Measurements from ENCODE around the gene DHX32. TPM values are rescaled to one million over a fixed set of nuclear protein-coding genes. Genes with fewer than 3 reads are reported as not detected.
"Not testable (repeated sequence)": the region's sequence is repeated elsewhere in the genome, so short reads cannot be mapped to it uniquely, and the experiment has no call there.

DHX32 gene
- 10 to 100 TPM in 1 of 2 experiments, 1 to 10 TPM in 1; 9.6 to 11.1 TPM for total RNA-seq

GRCh38 chr10:125881192-125881591 is at the start of gene DHX32:
TSS of gene DHX32 (minus strand) at chr10:125881292. CDS start at chr10:125880824, 468 bp downstream.
- Mint-ChIP-seq H3K36me3 (ENCODE audit: low read depth) (no peaks in the 10 kb centered on the region), H3K9me3 (no peaks in the 10 kb centered on the region), H3K27ac (no peak within 1 kb of the TSS), H3K27me3 (no peaks in the 10 kb centered on the region), H3K4me3 (no peak within 1 kb of the TSS), H3K4me1 (no peaks in the 10 kb centered on the region)
- no peak for DNase-seq
- POLR2A ChIA-PET = no interaction called here
- CTCF ChIA-PET = no interaction called here

- CTCF ChIA-PET = no interaction called here
- H3K36me3 Mint-ChIP-seq (ENCODE audit: low read depth) = no peaks in the 10 kb centered on the region
- H3K4me3 Mint-ChIP-seq = no peak overlapping the region
- POLR2A ChIA-PET = no interaction called here
- peaks cover 2% of the 10 kb centered on the region for H3K9me3 Mint-ChIP-seq
- no peaks in the 10 kb centered on the region for H3K4me1 Mint-ChIP-seq
- H3K27ac Mint-ChIP-seq = no peak overlapping the region
- peaks cover 15% of the 10 kb centered on the region for H3K27me3 Mint-ChIP-seq
- no peak for DNase-seq
Observed at GRCh38 chr10:125929618-125930017, 48.5 kb upstream of the DHX32 start.

GRCh38 chr10:125928928-125929585 is 48.0 kb upstream of the DHX32 start:
- ChIA-PET CTCF (no interaction called here), POLR2A (no interaction called here)
- Mint-ChIP-seq H3K4me3 (no peak overlapping the region), H3K4me1 (no peaks in the 10 kb centered on the region), H3K27ac (no peak overlapping the region), H3K27me3 (peaks cover 15% of the 10 kb centered on the region), H3K36me3 (ENCODE audit: low read depth) (no peaks in the 10 kb centered on the region), H3K9me3 (peaks cover 2% of the 10 kb centered on the region)
- DNase-seq = no peak

- H3K4me1 Mint-ChIP-seq; H3K36me3 Mint-ChIP-seq (ENCODE audit: low read depth); H3K4me3 Mint-ChIP-seq; POLR2A ChIA-PET; CTCF ChIA-PET; DNase-seq; H3K27me3 Mint-ChIP-seq; H3K9me3 Mint-ChIP-seq; H3K27ac Mint-ChIP-seq: not testable (repeated sequence)
Observed at GRCh38 chr10:125927265-125927664, 46.2 kb upstream of the DHX32 start.

GRCh38 chr10:125926247-125926646 is 45.2 kb upstream of the DHX32 start:
- H3K4me3 Mint-ChIP-seq = no peak overlapping the region
- H3K27me3 Mint-ChIP-seq = peaks cover 5% of the 10 kb centered on the region
- POLR2A ChIA-PET = no interaction called here
- H3K27ac Mint-ChIP-seq = no peak overlapping the region
- no peaks in the 10 kb centered on the region for H3K36me3 Mint-ChIP-seq (ENCODE audit: low read depth)
- no peaks in the 10 kb centered on the region for H3K4me1 Mint-ChIP-seq
- CTCF ChIA-PET = no interaction called here
- H3K9me3 Mint-ChIP-seq = peaks cover 2% of the 10 kb centered on the region
- no peak for DNase-seq

- Mint-ChIP-seq H3K4me3 (no peak overlapping the region), H3K27me3 (peaks cover 5% of the 10 kb centered on the region), H3K36me3 (ENCODE audit: low read depth) (no peaks in the 10 kb centered on the region), H3K9me3 (peaks cover 2% of the 10 kb centered on the region), H3K4me1 (no peaks in the 10 kb centered on the region), H3K27ac (no peak overlapping the region)
- ChIA-PET POLR2A (no interaction called here), CTCF (no interaction called here)
- DNase-seq = no peak
Observed at GRCh38 chr10:125925262-125925834, 44.3 kb upstream of the DHX32 start.

- H3K27me3 Mint-ChIP-seq; POLR2A ChIA-PET; H3K4me3 Mint-ChIP-seq; H3K9me3 Mint-ChIP-seq; H3K27ac Mint-ChIP-seq; H3K36me3 Mint-ChIP-seq (ENCODE audit: low read depth); DNase-seq; H3K4me1 Mint-ChIP-seq; CTCF ChIA-PET: not testable (repeated sequence)
Observed at GRCh38 chr10:125921643-125922306, 40.7 kb upstream of the DHX32 start.

GRCh38 chr10:125917704-125918361 is 36.7 kb upstream of the DHX32 start:
- H3K36me3 Mint-ChIP-seq (ENCODE audit: low read depth); CTCF ChIA-PET; H3K4me1 Mint-ChIP-seq; H3K27ac Mint-ChIP-seq; H3K27me3 Mint-ChIP-seq; POLR2A ChIA-PET; H3K9me3 Mint-ChIP-seq; DNase-seq; H3K4me3 Mint-ChIP-seq: not testable (repeated sequence)

GRCh38 chr10:125916977-125917376 is 35.9 kb upstream of the DHX32 start:
- ChIA-PET POLR2A (no interaction called here), CTCF (no interaction called here)
- Mint-ChIP-seq H3K27ac (no peak overlapping the region), H3K4me1 (no peaks in the 10 kb centered on the region), H3K4me3 (no peak overlapping the region), H3K9me3 (peaks cover 2% of the 10 kb centered on the region), H3K27me3 (no peaks in the 10 kb centered on the region), H3K36me3 (ENCODE audit: low read depth) (no peaks in the 10 kb centered on the region)
- no peak for DNase-seq

GRCh38 chr10:125913277-125913676 is 32.2 kb upstream of the DHX32 start:
- CTCF ChIA-PET; DNase-seq; H3K36me3 Mint-ChIP-seq (ENCODE audit: low read depth); H3K27ac Mint-ChIP-seq; H3K4me1 Mint-ChIP-seq; H3K27me3 Mint-ChIP-seq; POLR2A ChIA-PET; H3K9me3 Mint-ChIP-seq; H3K4me3 Mint-ChIP-seq: not testable (repeated sequence)

GRCh38 chr10:125911990-125912389 is 30.9 kb upstream of the DHX32 start:
- DNase-seq = no peak
- H3K4me3 Mint-ChIP-seq = no peak overlapping the region
- H3K4me1 Mint-ChIP-seq = no peaks in the 10 kb centered on the region
- ChIA-PET CTCF (no interaction called here), POLR2A (no interaction called here)
- no peak overlapping the region for H3K27ac Mint-ChIP-seq
- H3K36me3 Mint-ChIP-seq (ENCODE audit: low read depth) = no peaks in the 10 kb centered on the region
- no peaks in the 10 kb centered on the region for H3K9me3 Mint-ChIP-seq
- H3K27me3 Mint-ChIP-seq = no peaks in the 10 kb centered on the region

GRCh38 chr10:125911145-125911544 is 30.1 kb upstream of the DHX32 start:
- Mint-ChIP-seq H3K27ac (no peak overlapping the region), H3K36me3 (ENCODE audit: low read depth) (no peaks in the 10 kb centered on the region), H3K9me3 (no peaks in the 10 kb centered on the region), H3K4me3 (no peak overlapping the region), H3K4me1 (no peaks in the 10 kb centered on the region), H3K27me3 (no peaks in the 10 kb centered on the region)
- DNase-seq = no peak
- CTCF ChIA-PET = no interaction called here
- POLR2A ChIA-PET = no interaction called here

GRCh38 chr10:125909491-125909890 is 28.4 kb upstream of the DHX32 start:
- POLR2A ChIA-PET; CTCF ChIA-PET; H3K27me3 Mint-ChIP-seq; H3K4me3 Mint-ChIP-seq; DNase-seq; H3K4me1 Mint-ChIP-seq; H3K36me3 Mint-ChIP-seq (ENCODE audit: low read depth); H3K27ac Mint-ChIP-seq; H3K9me3 Mint-ChIP-seq: not testable (repeated sequence)

- H3K4me1 Mint-ChIP-seq; H3K9me3 Mint-ChIP-seq; H3K27ac Mint-ChIP-seq; DNase-seq; H3K4me3 Mint-ChIP-seq; H3K27me3 Mint-ChIP-seq; POLR2A ChIA-PET; H3K36me3 Mint-ChIP-seq (ENCODE audit: low read depth): not testable (repeated sequence)
- CTCF ChIA-PET = interaction anchor here (0.9 kb wide), 1 partner anchor 41 kb away, joined by 3 read pairs; no protein-coding TSS in a partner anchor
Observed at GRCh38 chr10:125908813-125909212, 27.7 kb upstream of the DHX32 start.
